GM18498 (cell line): ENCODE measurements around the gene ITGB6.

Source experiments
- ATAC-seq: cut with Tn5 transposase; IDR thresholded peaks from one replicate; pipeline ENCODE4 v1.9.1; 2021; ENCODE audit warnings: mild to moderate bottlenecking, moderate library complexity; ENCODE audit not compliant: unreplicated experiment

The ITGB6 gene

DNA sequence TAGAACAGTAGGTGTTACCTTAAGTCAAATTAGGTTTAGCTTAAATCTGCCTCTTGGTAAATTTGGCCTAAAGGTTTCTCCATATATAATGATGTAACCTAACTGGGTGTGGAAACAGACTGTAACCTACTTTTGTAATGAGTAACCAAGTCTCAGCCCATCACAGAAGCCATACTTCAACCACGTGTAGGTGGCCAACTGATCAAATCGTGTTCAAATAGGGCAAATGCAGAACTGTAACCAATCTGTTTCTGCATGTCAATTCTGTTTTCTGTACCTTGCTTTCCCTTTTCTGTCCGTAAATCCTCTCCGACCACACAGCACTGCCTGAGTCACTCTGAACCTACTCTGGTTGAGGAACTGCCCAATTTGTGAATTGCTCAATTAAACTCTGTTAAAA, 103.7 kb downstream of the ITGB6 start:
- ATAC-seq: no peak

DNA sequence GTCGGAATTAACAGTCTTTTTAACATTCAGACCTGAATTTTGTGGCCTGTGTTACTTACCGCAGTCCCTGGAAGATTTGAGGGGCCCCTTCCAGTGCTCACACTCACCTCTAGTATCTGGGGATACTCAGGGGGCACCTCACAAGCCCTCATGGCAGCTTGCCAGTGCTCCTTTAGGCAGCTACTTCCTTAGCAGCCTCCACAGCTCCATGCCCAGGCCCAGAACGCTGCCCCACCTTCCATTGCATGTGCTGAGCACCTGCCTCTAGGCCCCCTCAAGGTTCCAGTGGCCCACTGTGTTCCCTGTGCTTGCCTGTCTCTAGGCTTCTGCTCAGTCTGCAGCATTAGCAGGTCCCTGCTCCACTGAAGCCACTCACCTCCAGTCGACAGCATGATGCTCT, 107.6 kb downstream of the ITGB6 start:
- no peak for ATAC-seq

DNA sequence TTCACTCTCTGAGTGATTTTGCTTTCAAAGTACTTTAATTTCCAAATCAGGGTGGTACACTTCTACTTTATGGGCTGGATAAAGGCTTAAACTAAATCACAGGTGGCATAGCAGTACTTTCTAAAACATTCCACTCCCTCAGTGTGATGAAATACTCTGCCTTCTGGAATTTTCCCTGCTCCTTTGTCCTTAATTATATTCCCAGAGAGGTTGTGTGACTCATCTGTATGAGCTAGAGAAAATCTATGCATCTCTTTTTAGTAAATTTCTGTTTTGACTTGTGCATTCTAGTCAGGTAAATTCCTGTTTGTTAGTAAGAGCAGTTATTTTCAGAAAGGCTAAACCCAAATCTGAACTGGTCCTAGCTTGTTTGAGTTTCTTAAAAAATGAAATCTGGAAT, 108.7 kb downstream of the ITGB6 start:
- no peak for ATAC-seq

DNA sequence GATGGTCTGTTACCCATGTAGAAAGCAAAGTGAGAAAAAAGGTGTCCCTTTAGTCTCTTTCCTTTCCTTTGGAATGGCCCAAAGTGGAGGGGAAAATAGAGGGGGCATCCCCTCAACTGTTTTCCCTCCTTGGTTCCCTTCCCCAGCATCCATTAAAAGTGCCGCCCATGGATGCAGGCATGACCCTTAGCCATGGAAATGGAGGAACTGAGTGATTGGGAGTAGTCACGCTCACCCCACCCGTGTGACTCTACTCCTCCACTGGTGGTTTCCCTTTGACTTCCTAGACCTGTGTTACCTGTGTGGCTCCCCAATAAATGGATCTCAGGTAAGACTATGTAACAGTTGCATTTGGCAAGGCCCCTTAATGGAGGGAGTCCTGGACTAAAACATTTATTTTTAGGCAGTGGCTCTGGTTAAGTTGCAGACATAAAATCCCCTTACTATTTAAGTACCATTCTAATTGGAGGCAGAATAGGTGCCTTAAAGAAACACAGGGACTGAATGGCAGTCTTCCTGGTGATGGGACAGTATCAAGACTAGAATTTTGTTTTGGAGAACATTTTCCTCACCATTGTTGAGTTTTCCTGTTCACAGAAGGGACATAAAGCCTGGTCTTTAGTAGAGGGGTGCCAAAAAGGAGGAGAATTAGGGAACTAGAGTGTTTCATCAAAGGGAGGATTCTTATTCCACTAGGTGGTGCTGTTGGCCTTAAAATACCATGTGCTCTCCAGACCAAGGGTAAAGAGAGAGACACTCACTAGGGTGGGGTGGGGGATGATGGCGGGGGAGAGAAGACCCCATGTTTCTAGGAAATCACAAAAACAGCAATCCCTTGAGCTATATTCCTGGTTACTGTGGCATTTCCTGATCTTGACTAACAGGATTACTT, 112.0 kb downstream of the ITGB6 start:
- ATAC-seq: no peak

DNA sequence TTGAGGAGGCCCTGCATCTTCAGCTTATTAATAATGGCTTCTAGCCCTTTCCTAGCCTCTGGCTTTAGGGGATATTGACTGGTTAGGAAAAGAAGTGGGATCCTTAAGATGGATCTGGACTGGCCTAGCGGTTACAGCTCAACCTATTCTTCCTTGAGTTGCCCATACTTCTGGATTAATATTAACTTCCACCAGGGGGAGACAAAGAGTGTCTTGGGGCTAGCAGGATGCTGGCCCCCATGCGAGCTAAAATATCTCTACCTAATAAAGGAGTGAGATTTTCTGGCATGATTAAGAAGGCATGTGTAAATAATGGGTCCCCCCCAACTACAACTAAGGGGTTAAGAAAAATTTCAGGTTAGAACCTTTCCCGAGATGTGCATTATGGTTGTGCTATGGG, 114.4 kb downstream of the ITGB6 start:
- no peak for ATAC-seq

DNA sequence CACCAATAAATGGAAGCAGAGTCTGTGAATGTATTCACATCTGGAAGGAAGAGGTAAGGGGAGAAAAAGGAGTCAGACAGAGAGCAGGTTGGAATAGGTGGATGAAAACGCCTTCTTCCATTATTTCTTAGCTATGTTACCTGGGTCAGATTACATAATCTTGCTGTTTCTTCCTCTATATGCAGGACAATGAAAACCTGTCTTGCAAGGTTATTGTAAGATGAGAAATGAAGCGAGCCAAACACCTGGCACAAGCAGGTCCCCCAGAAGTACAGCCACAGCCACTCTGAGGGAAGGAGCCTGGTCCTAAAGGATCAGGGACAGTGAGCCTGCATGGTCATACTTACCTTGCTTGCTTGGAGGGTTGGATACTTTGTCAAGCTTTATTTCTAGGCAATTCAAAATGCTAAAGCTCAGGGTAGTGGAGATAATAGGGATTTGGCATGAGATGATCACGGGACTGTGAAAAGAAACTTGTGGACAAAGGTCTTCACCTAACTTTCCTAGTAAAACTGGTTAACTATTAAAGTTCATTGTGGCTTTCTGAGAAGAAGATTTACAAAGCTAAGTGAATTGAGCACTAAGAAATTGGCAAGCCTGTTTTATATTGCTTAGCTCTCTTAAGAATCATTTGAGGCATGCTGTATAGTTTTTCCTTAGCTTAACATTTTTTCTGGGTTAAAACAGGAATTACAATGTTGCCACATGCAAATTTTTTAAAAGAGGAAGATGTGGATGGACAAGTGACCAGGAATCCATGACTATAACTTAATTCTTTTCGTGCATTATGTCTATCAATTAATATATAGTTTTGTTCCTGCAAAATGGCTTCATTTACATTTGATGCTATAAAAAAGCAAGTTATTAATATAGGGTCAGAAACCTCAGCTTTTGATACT, 121.9 kb downstream of the ITGB6 start:
- ATAC-seq: no peak

DNA sequence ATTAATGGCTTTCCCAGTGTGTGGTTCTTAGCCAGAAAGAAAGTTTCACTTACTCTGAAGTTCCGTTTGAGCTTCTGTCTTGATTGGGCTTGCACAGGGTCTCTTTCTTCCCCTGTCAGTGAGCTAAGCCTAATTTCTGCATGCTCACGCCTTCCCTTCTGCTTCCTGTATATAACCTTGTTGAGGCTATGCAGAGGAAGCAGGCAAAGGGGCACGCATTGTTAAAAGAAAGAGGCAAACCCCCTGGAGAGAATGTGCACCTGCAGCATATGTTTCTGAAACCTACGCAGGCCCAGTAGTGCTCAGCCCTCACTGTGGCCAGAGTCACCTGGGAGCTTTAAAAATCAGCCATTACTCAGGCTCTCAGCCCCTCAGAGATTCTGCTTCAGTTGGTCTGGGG, 123.2 kb downstream of the ITGB6 start:
- ATAC-seq: no peak

DNA sequence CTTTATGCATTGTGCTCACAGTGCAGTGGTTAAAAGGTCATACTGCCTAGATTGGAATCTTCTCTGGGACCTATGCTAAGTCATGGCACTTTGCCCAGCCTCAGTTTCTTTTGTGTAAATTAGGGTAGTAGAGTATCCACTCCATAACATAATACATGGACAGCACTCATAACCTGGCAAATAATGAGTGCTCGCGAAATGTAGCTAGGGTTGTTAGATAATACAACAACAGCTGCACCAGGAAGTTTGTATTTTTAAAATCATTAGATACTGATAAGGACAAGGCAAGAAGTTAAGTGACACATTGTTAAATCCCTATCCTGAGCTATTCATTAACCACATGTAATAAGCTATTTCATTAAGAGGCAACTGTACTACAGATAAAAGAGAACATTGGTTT, 123.8 kb downstream of the ITGB6 start:
- no peak for ATAC-seq

DNA sequence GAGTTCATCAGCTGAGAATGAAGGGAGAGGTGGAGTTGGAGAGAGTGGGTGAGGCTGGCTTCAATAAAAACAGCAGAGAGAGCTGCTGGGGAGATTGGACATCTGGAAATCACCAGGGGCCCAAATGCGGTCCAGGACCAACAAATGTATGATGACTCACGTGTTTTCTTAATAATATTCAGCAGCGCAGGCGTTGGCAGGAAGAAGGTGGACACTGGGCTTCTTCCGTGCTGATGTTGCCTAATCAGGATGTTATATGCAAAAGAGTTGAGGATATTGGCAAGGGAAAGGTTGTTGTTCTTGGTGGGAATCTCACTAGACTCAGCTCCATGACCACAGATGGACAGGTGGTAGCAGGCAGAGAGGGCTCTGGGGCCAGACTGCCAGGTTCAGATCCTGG, 124.9 kb downstream of the ITGB6 start:
- ATAC-seq: no peak

DNA sequence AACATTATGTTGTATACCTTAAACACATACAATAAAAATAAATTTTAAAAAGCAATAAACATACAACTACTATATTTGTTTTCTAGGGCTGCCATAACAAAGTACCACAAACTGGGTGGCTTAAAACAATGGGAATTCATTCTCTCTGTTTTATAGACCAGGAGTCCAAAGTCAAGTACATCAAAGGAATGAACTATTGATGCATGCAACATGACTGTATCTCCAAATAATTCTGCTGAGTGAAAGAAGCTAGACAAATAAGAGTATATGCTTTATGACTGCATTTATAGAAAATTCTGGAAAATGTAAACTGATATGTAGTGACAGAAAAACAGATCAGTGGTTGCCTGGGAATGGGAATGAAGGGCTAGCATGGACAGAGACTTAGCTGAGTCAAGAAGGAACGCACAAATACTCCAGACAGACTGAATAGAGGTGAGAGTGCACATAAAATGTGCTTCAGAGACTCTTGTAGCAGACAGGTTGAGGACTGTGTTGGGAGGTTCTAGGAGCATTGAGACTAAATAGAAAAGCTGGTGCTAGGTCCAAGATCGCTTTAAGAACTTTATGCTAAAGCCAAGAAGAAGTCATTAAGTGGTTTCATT, 126.7 kb downstream of the ITGB6 start:
- no peak for ATAC-seq

DNA sequence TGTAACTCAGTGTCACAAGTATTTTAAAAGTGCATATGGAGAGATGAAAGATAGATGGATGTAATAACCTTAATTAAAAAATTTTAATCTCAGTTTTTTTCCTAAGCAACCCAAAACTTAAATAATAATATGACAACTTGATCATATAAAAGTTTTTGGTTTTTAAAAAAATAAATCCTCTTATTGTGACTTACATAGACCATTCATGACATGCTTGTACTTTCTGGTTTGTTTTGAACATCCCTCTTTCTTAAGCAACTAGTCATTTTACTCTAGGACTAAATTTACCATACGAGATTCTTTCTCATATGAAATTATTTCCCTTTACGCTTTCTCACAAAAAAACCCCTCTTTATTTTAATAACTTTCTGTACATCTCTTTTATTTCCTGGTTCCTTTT, 131.2 kb downstream of the ITGB6 start:
- ATAC-seq: no peak

DNA sequence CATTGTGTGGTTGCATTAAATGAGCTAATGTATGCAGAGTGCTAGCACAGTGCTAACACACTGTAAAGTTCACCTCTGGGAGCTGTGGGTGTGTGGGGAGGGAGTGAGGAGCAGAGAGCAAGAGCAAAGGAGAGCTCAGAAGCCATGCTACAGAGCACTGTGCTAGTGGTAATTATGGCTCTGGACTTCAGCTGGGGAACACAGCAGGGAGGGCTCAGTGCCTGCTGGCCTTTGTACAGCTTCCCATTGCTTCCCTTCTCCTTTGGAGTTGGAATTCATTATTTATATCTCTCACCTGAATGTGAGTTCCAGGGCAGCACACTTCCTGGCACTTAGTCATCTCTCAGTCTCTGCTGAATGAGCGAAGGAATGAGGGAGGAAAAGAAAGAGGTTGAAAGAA, 135.2 kb downstream of the ITGB6 start:
- no peak for ATAC-seq

DNA sequence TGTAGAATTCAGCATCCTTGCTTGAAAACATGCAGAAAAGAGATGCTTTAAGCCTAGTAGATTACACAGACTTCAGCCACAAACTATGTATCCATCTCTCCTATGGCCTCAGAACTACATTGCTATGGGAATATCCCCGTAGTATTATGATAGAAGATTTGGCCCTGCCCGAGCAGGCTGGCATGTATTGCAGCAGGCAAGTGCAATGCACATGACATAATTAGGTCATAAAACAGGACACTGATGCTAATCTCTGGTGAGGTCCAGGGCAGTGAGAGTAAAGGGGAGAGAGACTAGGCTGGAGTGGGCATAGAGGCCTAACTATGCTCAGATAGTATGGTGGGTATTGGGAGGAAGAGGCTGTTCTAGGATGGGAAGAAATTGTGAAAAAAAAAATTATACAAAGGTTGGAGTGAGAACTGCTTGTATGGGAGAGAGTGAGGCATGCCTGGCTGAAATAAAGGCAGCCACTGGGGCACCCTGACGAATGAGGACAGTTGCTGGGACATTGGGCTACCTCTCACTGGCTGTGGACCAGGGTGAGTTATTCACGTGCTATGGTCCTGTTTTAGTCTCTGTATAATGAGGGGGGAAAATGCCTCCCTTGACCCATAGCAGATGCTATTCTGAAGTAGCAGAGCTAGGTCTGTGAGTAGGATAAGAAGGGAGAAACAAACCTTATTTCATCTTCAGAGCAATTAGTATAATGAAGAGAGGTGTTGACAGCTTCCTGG, 136.0 kb downstream of the ITGB6 start:
- no peak for ATAC-seq

DNA sequence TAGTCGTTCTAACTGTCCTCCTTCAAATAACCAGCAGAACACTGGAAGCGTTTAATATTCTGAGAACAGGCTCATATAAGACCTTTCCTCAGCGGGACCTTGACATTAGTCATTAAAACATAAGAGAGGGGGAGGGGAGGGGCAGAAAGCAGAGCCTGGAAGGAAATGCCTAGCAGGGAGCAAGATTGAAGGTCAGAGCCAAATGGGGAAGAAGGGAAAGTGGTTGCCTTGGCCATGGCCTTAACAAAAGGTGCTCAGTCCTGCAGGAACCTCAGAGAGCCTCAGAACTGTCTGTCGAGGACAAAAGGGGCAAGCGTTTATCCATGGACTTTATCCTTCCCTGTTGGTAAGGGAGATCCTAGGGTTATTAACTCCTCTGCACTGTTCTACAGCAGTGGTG, 136.8 kb downstream of the ITGB6 start:
- no peak for ATAC-seq

DNA sequence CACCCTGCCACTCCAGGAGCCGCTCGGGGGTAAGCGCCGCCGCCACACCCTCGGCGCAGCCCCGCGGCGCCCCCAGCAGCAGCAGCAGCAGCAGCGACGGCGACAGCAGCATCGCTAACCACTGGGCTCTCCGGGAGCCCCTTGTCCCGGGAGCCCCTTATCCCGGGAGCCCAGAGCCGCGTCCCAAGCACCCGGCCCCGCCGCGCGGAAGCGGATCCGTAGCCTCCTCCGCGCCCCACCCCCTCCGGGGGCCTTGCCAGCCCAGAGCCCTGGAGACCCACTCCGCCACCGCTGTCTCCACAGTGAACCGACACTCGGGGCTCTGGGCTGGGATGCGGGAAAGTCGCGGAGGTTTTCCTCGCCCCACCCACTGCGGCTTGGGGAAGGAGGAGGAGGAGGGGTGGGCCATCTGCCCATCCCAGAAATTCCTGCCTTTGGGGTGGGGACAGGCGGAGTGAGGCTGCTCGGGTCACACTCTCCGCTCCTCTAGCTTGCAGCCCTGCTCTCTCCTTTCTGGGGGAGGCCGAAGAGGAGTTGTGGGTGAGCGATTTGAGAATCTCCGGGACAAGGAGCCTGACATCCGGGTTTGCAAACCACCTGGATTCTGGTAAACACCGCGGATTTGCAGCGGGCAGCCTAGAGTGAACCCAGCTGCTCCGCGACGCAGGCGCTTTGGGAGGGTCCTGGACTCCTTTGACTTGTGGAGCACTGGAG, 137.6 kb downstream of the ITGB6 start, which contains the start of gene PLA2R1:
PLA2R1 (minus strand) TSS at position 324 of the 714 bp plus-strand sequence; CDS start at position 112, 212 bp downstream.
- no peak for ATAC-seq

DNA sequence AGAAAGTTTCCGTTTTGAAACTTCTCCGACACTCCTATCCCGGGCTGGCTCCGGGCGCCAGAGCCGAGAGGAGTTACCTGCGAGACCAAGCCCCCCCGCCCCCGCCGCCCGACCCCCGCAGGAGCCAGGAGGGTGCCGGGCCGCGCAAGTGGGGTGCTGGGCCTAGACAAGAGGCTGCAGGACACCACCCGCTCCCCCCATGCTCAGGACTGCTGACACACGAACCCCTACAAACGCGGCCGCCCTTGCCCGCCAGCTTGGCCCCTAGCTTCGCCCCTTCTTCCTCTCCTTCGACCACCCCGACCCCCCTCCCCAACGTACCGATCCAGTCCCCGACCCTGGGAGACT, 138.2 kb downstream of the ITGB6 start:
- no peak for ATAC-seq

DNA sequence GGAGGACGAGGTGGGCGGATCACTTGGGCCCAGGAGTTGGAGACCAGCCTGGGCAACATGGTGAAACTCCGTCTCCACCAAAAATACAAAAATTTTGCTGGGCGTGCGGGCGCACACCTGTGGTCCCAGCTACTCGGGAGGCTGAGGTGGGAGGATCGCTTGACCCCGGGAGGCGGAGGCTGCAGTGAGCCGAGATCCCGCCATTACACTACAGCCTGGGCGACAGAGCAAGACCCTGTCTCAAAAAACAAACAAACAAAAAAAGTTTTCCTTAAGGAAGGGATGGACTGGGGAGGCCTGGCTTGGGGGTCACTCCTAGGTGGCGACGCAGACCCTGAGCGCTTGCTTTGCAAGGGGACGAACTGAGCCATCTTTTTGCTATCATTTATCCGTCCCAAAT, 138.5 kb downstream of the ITGB6 start:
- no peak for ATAC-seq

DNA sequence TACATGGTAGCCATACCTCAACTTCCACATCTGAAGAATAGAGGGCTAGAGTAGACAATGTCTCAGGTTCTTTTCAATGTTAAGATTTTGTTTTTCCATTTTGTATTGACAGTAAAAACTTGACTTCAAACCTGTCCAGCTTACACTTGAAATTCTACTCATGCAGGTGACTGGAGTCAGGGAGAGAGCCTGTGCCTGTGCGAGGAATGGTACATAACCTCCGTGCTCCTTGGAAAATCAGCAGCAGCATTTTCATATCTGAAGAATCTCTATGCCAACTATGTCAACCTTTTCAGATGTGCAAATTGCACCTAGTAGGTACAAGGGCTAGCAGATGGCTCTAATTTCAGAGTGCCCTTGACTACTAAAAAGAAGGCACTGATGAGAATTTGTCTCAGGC, 139.8 kb downstream of the ITGB6 start:
- ATAC-seq: no peak

DNA sequence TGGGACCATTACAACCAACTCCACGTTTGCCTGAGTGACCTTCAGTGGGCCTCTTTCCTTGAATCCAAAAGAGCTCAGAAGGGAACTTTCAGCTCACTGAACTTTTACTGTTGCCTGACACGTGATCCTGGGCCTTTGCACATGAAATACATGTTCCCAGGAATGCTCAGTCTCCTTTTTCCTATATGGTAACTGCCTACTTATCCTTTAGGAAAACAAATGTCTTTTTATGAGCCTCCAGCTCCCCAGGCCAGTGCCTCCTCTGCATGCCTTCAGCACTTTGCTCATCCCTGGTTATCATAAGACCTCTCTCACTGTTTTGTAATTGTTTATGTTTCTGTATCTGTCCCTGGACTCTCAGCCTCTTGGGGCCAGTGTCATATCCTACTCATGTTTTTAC, 142.7 kb downstream of the ITGB6 start:
- ATAC-seq: no peak

DNA sequence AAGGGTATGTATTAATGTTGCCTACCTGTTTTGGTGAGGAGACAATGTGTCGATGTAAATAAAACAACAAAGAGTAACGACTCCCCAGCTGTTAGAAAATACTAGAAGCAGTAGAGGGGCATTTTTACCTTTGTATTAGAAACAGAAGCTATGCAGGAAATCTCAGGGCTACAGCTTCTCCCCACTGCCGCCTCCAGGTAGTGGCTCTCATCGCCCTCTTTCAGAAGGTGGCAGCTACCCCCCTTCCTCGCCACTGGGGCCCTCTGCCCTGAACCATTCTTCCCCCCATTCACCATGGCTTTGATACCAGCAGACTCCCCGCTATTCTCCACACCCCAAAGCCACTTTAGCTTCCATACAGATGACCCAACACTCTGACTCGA, 144.4 kb downstream of the ITGB6 start:
- ATAC-seq: no peak
